GM18909 (cell line): Measurements from ENCODE around the gene METTL24.

ENCODE experiments used
- ATAC-seq: cut with Tn5 transposase; IDR thresholded peaks from one replicate; pipeline ENCODE4 v1.9.1; 2021; ENCODE audit warnings: mild to moderate bottlenecking; ENCODE audit not compliant: unreplicated experiment, poor library complexity

The METTL24 gene

GRCh38 chr6:110341067-110341466 is 17.1 kb downstream of the METTL24 start:
- no peak for ATAC-seq

- ATAC-seq: no peak
These were observed 17.7 kb downstream of the METTL24 start for GRCh38 chr6:110340392-110340965.

DNA sequence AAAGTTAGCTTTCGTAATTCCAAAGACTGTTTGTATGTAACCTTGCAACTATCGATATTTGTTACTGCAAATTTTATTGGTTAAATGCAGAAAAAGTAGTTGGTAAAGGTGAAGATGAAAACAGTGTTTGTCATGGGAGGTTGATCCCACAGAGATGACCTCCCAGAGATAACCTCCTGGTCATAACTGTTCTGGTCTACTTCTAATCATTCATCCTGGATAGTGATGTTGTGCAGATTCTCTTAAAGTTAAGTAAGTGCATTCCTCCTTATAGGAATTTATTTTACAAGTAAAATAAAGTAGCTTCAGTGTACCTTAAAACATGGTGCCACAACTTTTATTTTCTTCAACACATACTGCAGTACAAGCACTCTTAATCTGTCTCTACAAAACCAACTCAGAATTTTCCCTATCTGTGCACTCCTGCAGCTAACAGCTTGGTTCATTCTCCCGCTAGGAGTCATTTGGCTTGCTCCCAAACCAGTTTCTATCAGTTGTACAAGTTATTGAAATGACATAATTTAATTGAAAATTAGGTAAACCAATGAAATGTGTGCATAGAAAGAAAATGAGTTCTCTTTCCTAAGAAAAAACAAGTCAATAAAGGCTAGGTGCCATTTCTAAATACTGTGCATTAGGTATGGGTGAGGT is 19.2 kb downstream of the METTL24 start:
- ATAC-seq: no peak

DNA sequence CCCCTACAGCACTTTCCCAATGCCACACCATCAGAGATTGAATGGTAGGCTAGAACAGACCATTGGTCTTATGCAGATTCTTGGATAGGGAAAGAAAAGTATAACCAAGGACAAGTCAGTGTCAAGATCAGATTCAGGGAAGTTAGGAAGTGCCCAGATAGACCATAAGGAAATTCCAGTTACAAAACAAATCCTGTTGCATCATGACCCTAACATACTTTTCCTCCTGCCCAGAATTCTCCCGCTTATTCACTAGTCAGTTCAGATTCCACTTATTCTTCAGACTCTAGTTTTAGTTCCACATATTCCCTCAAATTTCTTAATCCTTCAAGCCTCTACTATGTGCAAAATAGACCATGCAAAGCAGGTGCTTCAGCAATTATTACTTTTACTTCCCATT is 20.7 kb downstream of the METTL24 start:
- no peak for ATAC-seq

GRCh38 chr6:110334423-110335180 is 23.5 kb downstream of the METTL24 start:
- ATAC-seq: no peak

GRCh38 chr6:110332281-110332680 is 25.9 kb downstream of the METTL24 start:
- no peak for ATAC-seq

GRCh38 chr6:110331816-110332215 is 26.3 kb downstream of the METTL24 start:
- ATAC-seq: no peak

DNA sequence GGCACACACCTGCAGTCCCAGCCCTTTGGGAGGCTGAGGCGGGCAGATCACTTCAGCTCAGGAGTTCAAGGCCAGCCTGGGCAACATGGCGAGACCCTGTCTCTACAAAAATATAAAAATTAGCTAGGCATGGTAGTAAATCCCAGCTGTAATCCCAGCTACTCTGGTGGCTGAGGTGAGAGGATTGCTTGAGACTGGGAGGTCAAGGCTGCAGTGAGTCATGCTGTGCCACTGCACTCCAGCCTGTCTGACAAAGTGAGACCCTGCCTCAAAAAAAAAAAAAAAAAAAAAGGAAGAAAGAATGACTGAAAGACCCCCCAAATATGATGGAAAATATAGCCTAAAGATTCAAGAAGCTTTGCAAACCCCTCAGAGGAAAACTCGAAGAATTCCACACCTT is 26.8 kb downstream of the METTL24 start:
- no peak for ATAC-seq

DNA sequence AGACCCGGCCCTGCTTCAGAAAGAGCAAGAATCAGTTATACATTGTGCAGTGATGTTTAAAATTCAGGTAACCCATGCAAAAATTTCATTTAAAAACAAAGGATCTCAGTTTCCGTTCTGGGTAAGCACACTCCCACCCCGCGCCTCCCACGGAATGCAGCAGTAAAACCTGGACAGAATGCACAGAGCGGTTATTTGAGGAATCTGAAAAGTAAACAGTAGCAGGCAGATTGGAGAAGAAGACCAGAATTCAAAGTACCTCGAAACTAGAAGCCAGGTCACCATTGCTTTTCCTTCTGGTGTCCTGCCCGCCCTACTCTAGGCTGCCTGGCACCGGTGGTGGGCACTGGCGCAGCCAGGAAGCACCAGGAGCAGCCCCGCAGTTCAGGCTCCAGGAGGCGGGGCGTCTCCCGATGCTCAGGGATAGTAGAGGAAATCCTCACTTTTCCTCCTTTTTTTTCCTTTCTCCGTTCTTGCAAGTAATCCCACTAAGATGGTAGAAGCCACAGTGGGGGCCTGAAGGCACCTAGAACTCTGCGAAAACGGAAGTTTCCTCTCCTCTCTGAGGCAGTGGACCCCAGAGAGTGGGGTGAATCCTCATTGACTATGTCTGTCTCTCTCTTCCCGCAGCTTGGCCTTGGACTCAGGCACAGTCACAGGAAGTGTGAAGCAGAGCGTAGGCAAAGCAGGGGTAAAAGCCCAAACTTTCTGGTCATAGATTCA is 28.3 kb downstream of the METTL24 start:
- ATAC-seq: no peak

DNA sequence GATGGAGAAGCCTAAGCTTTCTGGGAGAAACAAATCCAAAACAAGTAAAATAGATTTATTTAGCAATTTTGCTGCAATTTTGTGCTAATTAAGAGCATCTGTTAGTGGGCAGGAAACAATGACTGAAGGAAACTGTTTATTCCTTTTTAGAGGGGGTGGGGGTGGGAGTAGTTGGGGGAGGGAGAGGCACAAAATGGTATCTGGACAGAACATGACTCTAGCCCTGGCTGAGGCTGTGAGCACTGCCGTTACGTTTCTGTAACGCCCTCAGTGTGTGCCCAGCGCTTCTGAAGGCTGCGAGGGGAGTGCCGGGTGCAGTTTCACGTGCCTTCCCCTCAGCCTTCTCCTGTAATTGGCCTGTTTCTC is 28.8 kb downstream of the METTL24 start:
- ATAC-seq: no peak

DNA sequence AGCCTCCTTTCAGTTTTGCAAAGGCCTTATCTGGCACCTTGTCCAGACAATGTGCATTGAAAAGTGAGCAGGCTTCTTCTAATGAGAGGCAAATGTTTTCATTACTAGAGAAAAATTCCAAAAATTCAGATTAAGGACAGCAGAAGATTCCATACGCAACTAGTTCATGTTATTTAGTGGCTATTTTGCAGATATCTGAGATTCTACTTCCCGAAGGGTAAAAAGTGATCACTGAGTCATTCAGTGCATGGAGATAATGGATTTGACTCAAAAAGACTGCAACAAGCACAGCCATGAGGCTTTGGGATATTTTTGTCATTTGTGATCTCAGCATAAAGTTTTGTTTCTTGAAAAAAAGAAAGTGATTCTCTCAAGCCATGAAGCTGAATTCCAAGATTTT is 29.9 kb downstream of the METTL24 start:
- no peak for ATAC-seq

GRCh38 chr6:110327391-110327790 is 30.8 kb downstream of the METTL24 start:
- ATAC-seq: no peak

- no peak for ATAC-seq
These were observed 31.5 kb downstream of the METTL24 start for GRCh38 chr6:110326609-110327008.

GRCh38 chr6:110326057-110326456 is 32.1 kb downstream of the METTL24 start:
- ATAC-seq: no peak

GRCh38 chr6:110325197-110325596 is 33.0 kb downstream of the METTL24 start:
- ATAC-seq: no peak

GRCh38 chr6:110324548-110324947 is 33.6 kb downstream of the METTL24 start:
- no peak for ATAC-seq

DNA sequence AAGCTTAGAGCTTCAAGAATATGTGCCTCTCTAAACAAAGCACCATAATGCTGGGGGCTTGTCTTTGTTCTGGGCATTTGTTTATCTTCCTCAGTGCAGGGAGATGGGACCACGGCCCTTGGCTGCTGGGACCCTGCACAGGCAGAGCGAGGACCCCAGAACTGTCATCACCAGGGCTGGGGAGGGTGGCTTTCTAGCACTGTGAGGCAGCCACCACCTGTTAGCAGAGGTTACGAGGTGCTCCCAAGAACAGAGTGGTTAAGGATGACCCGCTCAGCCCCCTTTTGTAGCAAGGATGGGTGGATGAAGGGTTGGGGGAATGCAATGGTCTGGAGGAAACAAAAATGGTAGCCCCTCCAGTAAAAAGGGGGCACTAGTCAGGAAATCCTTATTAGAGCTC is 34.9 kb downstream of the METTL24 start:
- ATAC-seq: no peak

DNA sequence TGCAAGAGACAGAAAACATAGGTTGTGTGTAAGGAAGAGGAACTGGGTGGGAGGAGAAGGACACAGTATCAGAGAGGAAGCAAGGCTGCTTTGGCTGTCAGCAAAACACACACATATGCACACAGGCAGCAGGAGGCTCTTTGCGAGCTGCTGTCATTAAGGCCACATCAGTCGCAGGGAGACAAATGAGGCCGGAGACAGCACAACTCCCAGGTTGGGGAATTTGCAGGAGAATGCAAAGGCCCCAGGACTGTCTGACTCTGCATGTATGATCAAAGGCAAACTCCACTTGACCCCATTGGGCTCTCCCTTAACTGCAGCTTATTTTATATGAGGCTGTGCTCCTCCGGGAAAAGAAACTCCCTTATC is 35.3 kb downstream of the METTL24 start:
- ATAC-seq: no peak

- ATAC-seq: no peak
These were observed 35.8 kb downstream of the METTL24 start for GRCh38 chr6:110322151-110322873.

DNA sequence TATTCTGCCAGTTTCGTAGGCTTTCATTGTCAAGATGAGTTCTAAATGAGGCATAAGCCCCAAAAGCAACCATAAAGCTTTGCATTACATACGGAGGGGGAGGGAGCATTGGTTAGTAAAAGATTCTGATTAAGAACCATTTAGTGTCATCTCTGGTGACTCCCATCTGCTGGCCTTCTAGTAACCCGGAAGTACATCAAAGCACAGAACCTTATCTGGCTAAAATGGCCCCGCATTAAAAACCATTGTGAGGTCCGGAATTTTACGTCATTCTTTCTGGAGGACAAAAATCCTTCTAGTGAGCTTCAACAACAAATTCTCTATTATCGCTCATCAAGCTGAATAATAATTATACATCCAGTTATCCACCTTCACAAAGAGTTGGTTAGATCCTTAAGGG is 37.8 kb downstream of the METTL24 start:
- no peak for ATAC-seq

DNA sequence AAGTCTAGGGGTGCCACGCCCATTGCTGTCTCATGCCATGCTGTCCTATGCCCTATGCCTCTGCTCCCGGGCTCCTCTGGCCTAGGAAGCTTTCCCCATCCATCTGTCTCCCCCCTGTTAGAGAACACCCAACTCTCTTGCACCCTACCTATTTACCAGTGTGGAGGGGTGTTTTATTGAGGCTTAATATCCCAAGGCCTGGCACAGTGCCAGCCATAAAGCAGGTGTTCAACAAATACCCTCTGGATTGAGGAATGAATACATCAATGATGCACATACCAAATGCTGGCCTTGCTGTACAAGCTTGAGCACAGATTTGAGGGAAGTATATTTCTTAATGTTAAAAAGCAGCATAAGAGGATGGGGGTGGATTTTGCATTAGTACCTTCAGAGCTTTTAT is 38.3 kb downstream of the METTL24 start:
- no peak for ATAC-seq
